ENCODE results near the gene FEZ2.

DNA sequence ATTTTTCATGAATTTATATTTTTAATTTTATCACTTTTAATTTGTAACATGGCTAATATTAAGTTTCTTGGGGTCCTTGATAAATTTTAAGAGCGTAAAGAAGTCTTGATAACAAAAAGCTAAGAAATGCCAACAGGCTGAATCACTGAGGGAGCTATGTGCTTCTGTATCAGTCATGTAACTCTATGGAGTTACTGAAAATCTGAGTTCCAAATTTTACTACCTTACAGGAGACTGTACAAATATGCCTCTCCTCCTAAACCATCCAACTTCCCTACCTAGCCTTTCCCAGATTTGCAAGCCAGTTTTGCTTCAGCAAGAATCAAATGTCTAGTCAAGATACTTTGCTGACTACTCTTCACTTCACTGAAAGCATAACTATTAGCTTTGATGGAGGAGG lies 35.7 kb downstream of the FEZ2 start:
- TF ChIP-seq POLR2AphosphoS5 (IDR thresholded peaks at IDR 0.05; ENCODE audit: low read depth, low read length) (no peak), CHD2 (IDR thresholded peaks at IDR 0.05; ENCODE audit: low read length, partially characterized antibody) (no peak), GABPA (IDR thresholded peaks at IDR 0.05; ENCODE audit: low read depth) (no peak)
- TF ChIP-seq, protein P1, sequence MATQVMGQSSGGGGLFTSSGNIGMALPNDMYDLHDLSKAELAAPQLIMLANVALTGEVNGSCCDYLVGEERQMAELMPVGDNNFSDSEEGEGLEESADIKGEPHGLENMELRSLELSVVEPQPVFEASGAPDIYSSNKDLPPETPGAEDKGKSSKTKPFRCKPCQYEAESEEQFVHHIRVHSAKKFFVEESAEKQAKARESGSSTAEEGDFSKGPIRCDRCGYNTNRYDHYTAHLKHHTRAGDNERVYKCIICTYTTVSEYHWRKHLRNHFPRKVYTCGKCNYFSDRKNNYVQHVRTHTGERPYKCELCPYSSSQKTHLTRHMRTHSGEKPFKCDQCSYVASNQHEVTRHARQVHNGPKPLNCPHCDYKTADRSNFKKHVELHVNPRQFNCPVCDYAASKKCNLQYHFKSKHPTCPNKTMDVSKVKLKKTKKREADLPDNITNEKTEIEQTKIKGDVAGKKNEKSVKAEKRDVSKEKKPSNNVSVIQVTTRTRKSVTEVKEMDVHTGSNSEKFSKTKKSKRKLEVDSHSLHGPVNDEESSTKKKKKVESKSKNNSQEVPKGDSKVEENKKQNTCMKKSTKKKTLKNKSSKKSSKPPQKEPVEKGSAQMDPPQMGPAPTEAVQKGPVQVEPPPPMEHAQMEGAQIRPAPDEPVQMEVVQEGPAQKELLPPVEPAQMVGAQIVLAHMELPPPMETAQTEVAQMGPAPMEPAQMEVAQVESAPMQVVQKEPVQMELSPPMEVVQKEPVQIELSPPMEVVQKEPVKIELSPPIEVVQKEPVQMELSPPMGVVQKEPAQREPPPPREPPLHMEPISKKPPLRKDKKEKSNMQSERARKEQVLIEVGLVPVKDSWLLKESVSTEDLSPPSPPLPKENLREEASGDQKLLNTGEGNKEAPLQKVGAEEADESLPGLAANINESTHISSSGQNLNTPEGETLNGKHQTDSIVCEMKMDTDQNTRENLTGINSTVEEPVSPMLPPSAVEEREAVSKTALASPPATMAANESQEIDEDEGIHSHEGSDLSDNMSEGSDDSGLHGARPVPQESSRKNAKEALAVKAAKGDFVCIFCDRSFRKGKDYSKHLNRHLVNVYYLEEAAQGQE (IDR thresholded peaks at IDR 0.05; ENCODE audit: low read depth, low read length) = no peak
- TF ChIP-seq, protein P2, sequence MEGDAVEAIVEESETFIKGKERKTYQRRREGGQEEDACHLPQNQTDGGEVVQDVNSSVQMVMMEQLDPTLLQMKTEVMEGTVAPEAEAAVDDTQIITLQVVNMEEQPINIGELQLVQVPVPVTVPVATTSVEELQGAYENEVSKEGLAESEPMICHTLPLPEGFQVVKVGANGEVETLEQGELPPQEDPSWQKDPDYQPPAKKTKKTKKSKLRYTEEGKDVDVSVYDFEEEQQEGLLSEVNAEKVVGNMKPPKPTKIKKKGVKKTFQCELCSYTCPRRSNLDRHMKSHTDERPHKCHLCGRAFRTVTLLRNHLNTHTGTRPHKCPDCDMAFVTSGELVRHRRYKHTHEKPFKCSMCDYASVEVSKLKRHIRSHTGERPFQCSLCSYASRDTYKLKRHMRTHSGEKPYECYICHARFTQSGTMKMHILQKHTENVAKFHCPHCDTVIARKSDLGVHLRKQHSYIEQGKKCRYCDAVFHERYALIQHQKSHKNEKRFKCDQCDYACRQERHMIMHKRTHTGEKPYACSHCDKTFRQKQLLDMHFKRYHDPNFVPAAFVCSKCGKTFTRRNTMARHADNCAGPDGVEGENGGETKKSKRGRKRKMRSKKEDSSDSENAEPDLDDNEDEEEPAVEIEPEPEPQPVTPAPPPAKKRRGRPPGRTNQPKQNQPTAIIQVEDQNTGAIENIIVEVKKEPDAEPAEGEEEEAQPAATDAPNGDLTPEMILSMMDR (IDR thresholded peaks at IDR 0.05) = no peak
